HCT116 (cell line): ENCODE data around the gene BCL2L11. TPM values are rescaled to one million over a fixed set of nuclear protein-coding genes. Genes with fewer than 3 reads are reported as not detected.

ENCODE experiments used
- ATAC-seq: fragments of 200-7000 bp; cut with Tn5 transposase; 2 replicates; pipeline ENCODE4 v1.9.1; 2020; ENCODE audit warnings: mild to moderate bottlenecking, moderate library complexity
- BruUV-seq: library from RNA; stranded (reverse); fragments of 400-500 nt; replicated peaks from 2 replicates; lab custom pipeline; 2021; lab: Mats Ljungman, UMichigan
- CTCF ChIA-PET: fragments of 300-600 bp; sonication (Branson Sonifier 250); formaldehyde crosslinking; loops from one replicate; lab custom pipeline; 2021; ENCODE audit warnings: antibody characterized with exemption; lab: Charles Lee
- POLR2A ChIA-PET: fragments of 300-600, 350-600 bp; sonication (Branson Sonifier 250); formaldehyde crosslinking; loops from one replicate; lab custom pipeline; 2021; ENCODE audit warnings: antibody characterized with exemption; lab: Charles Lee
- RAD21 ChIA-PET, 2 experiments: fragments of 300-600 bp; sonication (Branson Sonifier 250); formaldehyde crosslinking; loops; one replicate each; lab custom pipeline; 2023; ENCODE audit warnings: low total read pairs in 2 of 2; ENCODE audit not compliant: uncharacterized antibody in 2 of 2, unreplicated experiment in 2 of 2, low non-redundant PET in 1 of 2; lab: Charles Lee
- DNase-seq: peaks from one replicate; pipeline ENCODE4 v3.0.0-alpha.2; 2010; ENCODE audit warnings: low read depth, low spot score
- H2AFZ ChIP-seq: fragments of 200-600 bp; shearing (Covaris generic), sonication (generic); 2 replicates; pipeline ENCODE4 v1.6.1; 2017; ENCODE audit warnings: low read depth, mixed run types, mixed read lengths, antibody characterized with exemption, low read length; ENCODE audit not compliant: poor library complexity, severe bottlenecking
- H3K27ac ChIP-seq: 2 replicates; pipeline ENCODE4 v1.5.1; 2012; ENCODE audit warnings: low read depth, low read length
- H3K27me3 ChIP-seq: fragments of 200-600 bp; sonication (generic); 2 replicates; pipeline ENCODE4 v1.6.1; 2016; ENCODE audit warnings: mixed run types, low read length, mixed read lengths; ENCODE audit not compliant: insufficient read depth
- H3K36me3 ChIP-seq, 2 experiments: fragments of 200-500 bp in 1 of 2; fragments of 200-600 bp in 1 of 2; sonication (Bioruptor generic) in 1 of 2; sonication (generic) in 1 of 2; 2 replicates each; pipeline versions ENCODE4 v1.5.1 to v1.6.1; 2014 to 2016; ENCODE audit warnings: low read length in 2 of 2, inconsistent platforms in 1 of 2, mixed read lengths in 1 of 2, mixed run types in 1 of 2; ENCODE audit not compliant: insufficient read depth in 2 of 2, control insufficient read depth in 1 of 2
- H3K4me1 ChIP-seq, 2 experiments: fragments of 200-600 bp in 1 of 2; sonication (generic) in 1 of 2; 2 replicates each; pipeline versions ENCODE4 v1.5.1 to v1.6.1; 2012 to 2017; ENCODE audit warnings: low read length in 2 of 2, inconsistent platforms in 1 of 2, mild to moderate bottlenecking in 1 of 2, mixed read lengths in 1 of 2, mixed run types in 1 of 2, moderate library complexity in 1 of 2; ENCODE audit not compliant: insufficient read depth in 2 of 2, control insufficient read depth in 1 of 2
- H3K4me2 ChIP-seq: fragments of 200-600 bp; sonication (generic); 2 replicates; pipeline ENCODE4 v1.6.1; 2017; ENCODE audit warnings: mixed run types, low read length, mixed read lengths
- H3K4me3 ChIP-seq, 2 experiments: fragments of 200-600 bp in 1 of 2; sonication (generic) in 1 of 2; replicated peaks in 1 of 2; 2 replicates each; pipeline ENCODE4 v1.5.1; 2011 to 2016; ENCODE audit warnings: low read length in 2 of 2, control low read depth in 1 of 2, low read depth in 1 of 2, mild to moderate bottlenecking in 1 of 2, mixed read lengths in 1 of 2, mixed run types in 1 of 2
- H3K79me2 ChIP-seq: fragments of 200-600 bp; sonication (generic); 2 replicates; pipeline ENCODE4 v1.6.1; 2017; ENCODE audit warnings: mild to moderate bottlenecking, mixed run types, low read length, moderate library complexity, mixed read lengths; ENCODE audit not compliant: insufficient read depth
- H3K9ac ChIP-seq: fragments of 200-600 bp; sonication (generic); 2 replicates; pipeline ENCODE4 v1.6.1; 2016; ENCODE audit warnings: low read length, mixed read lengths
- H3K9me2 ChIP-seq: fragments of 200-600 bp; sonication (generic), shearing (Covaris generic); 2 replicates; pipeline ENCODE4 v1.6.1; 2017; ENCODE audit warnings: mixed run types, mild to moderate bottlenecking, moderate library complexity; ENCODE audit not compliant: insufficient read depth
- H3K9me3 ChIP-seq, 2 experiments: fragments of 200-500 bp in 1 of 2; fragments of 200-600 bp in 1 of 2; sonication (Bioruptor generic) in 1 of 2; sonication (generic) in 1 of 2; 2 replicates each; pipeline ENCODE4 v1.6.1; 2014 to 2017; ENCODE audit warnings: low read length in 2 of 2, mixed read lengths in 2 of 2, inconsistent platforms in 1 of 2, low read depth in 1 of 2, mild to moderate bottlenecking in 1 of 2, mixed run types in 1 of 2, moderate library complexity in 1 of 2; ENCODE audit not compliant: control insufficient read depth in 1 of 2, insufficient read depth in 1 of 2
- H4K20me1 ChIP-seq: fragments of 200-600 bp; sonication (generic), shearing (Covaris generic); 2 replicates; pipeline ENCODE4 v1.6.1; 2017; ENCODE audit warnings: mixed run types, mild to moderate bottlenecking, moderate library complexity; ENCODE audit not compliant: insufficient read depth
- CBX3 ChIP-seq: IDR thresholded peaks from 2 replicates; pipeline ENCODE4 v1.6.1; 2012; ENCODE audit warnings: low read depth
- CEBPB ChIP-seq: IDR thresholded peaks from 2 replicates; pipeline ENCODE4 v1.6.1; 2012; ENCODE audit warnings: low read depth
- ELF1 ChIP-seq: IDR thresholded peaks from 2 replicates; pipeline ENCODE4 v1.6.1; 2012; ENCODE audit warnings: low read depth, borderline replicate concordance
- EZH2phosphoT487 ChIP-seq: fragments of 200-600 bp; IDR thresholded peaks from 2 replicates; pipeline ENCODE4 v1.6.1; 2018; ENCODE audit warnings: antibody characterized with exemption, borderline replicate concordance
- JUND ChIP-seq: IDR thresholded peaks from 2 replicates; pipeline ENCODE4 v1.6.1; 2012
- POLR2AphosphoS5 ChIP-seq: IDR thresholded peaks from 2 replicates; pipeline ENCODE4 v1.6.1; 2011; ENCODE audit warnings: mild to moderate bottlenecking, low read depth, low read length, moderate library complexity
- SIN3A ChIP-seq: IDR thresholded peaks from 2 replicates; pipeline ENCODE4 v1.6.1; 2012; ENCODE audit warnings: low read depth
- SP1 ChIP-seq: IDR thresholded peaks from 2 replicates; pipeline ENCODE4 v1.6.1; 2012; ENCODE audit warnings: low read depth
- SRF ChIP-seq: IDR thresholded peaks from 2 replicates; pipeline ENCODE4 v1.6.1; 2012; ENCODE audit warnings: low read depth
- YY1 ChIP-seq: IDR thresholded peaks from 2 replicates; pipeline ENCODE4 v1.6.1; 2011; ENCODE audit warnings: low read length, low read depth, moderate library complexity, mild to moderate bottlenecking; ENCODE audit not compliant: insufficient replicate concordance; ENCODE audit errors: extremely low read depth
- ZFX ChIP-seq: fragments of 450-650 bp; IDR thresholded peaks from 2 replicates; pipeline ENCODE4 v1.6.1; 2017
- intact Hi-C: fragments of 100-400 bp; cut with micrococcal nuclease; formaldehyde crosslinking; loops from 2 replicates; pipeline ENCODE4 v1.10.0; 2022
- total RNA-seq: library from RNA; stranded (reverse); gene quantifications from one replicate; pipeline ENCODE4 v1.2.1, GENCODE V29; 2021; ENCODE audit not compliant: unreplicated experiment
- TF ChIP-seq, protein P1 (sequence below): IDR thresholded peaks from 2 replicates; pipeline ENCODE4 v1.6.1; 2011; ENCODE audit warnings: mild to moderate bottlenecking, low read length, moderate library complexity; ENCODE audit not compliant: insufficient replicate concordance; ENCODE audit errors: extremely low read depth
- TF ChIP-seq, protein P2 (sequence below), 3 experiments: fragments of 200-600 bp in 1 of 3; sonication (generic) in 1 of 3; IDR thresholded peaks in 2 of 3; conservative IDR thresholded peaks in 1 of 3; 2 replicates each; pipeline ENCODE4 v1.5.1; 2012 to 2017; ENCODE audit warnings: low read depth in 2 of 3, low read length in 2 of 3, antibody characterized with exemption in 1 of 3, borderline replicate concordance in 1 of 3, control low read depth in 1 of 3, mild to moderate bottlenecking in 1 of 3, mixed read lengths in 1 of 3, mixed run types in 1 of 3, moderate library complexity in 1 of 3; ENCODE audit not compliant: insufficient read depth in 1 of 3
- TF ChIP-seq, protein P3 (sequence below): IDR thresholded peaks from 2 replicates; pipeline ENCODE4 v1.6.1; 2012

Gene BCL2L11
- total RNA-seq, 1 experiment from 2014 or later = 17.8 TPM

DNA sequence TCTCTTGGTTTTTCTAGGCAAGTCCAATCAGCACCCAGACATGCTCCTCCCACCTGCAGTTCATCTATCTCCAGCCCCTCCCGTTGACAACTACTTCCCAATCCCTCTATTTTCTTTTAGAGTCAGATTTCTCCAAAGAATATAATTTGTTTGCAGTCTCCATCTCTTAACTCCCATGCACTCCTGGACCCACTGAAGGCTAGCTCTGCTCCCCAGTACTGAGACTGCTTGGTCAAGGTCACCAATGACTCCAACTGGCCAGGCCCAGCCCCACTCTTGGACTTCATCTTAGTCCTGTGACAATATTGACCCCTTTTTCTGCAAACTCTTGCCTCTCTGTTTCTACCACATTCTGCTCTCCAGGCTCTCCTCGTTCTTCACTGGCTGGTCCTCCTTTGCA is 62.0 kb downstream of the BCL2L11 start:
- Histone ChIP-seq H2AFZ (no peak overlapping the region), H3K4me2 (no peak overlapping the region), H3K4me1 (peaks cover 8 to 9% of the 10 kb centered on the region in 2 experiments; a peak in 3 of 4 replicates), H3K79me2 (no peaks in the 10 kb centered on the region), H3K27me3 (no peaks in the 10 kb centered on the region), H3K9ac (no peak overlapping the region)
- DNase-seq (no peak), ATAC-seq (no peak)
- CTCF ChIA-PET = no interaction called here
- no TSS peak for BruUV-seq
- TF ChIP-seq, protein P1, sequence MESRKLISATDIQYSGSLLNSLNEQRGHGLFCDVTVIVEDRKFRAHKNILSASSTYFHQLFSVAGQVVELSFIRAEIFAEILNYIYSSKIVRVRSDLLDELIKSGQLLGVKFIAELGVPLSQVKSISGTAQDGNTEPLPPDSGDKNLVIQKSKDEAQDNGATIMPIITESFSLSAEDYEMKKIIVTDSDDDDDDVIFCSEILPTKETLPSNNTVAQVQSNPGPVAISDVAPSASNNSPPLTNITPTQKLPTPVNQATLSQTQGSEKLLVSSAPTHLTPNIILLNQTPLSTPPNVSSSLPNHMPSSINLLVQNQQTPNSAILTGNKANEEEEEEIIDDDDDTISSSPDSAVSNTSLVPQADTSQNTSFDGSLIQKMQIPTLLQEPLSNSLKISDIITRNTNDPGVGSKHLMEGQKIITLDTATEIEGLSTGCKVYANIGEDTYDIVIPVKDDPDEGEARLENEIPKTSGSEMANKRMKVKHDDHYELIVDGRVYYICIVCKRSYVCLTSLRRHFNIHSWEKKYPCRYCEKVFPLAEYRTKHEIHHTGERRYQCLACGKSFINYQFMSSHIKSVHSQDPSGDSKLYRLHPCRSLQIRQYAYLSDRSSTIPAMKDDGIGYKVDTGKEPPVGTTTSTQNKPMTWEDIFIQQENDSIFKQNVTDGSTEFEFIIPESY = no peak
- TF ChIP-seq ZFX = no peak
- TF ChIP-seq ELF1 = no peak
- no peak for TF ChIP-seq JUND
- no peak for TF ChIP-seq YY1
- no peak for TF ChIP-seq CBX3
- TF ChIP-seq SIN3A = no peak
- no peak for TF ChIP-seq SP1
- TF ChIP-seq POLR2AphosphoS5 = no peak
- no peak for TF ChIP-seq CEBPB
- no peak for TF ChIP-seq SRF
- TF ChIP-seq, protein P2, sequence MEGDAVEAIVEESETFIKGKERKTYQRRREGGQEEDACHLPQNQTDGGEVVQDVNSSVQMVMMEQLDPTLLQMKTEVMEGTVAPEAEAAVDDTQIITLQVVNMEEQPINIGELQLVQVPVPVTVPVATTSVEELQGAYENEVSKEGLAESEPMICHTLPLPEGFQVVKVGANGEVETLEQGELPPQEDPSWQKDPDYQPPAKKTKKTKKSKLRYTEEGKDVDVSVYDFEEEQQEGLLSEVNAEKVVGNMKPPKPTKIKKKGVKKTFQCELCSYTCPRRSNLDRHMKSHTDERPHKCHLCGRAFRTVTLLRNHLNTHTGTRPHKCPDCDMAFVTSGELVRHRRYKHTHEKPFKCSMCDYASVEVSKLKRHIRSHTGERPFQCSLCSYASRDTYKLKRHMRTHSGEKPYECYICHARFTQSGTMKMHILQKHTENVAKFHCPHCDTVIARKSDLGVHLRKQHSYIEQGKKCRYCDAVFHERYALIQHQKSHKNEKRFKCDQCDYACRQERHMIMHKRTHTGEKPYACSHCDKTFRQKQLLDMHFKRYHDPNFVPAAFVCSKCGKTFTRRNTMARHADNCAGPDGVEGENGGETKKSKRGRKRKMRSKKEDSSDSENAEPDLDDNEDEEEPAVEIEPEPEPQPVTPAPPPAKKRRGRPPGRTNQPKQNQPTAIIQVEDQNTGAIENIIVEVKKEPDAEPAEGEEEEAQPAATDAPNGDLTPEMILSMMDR (IDR thresholded peaks at IDR 0.05 in 2 of 3, conservative IDR thresholded peaks at IDR 0.05 in 1 of 3; ENCODE audit: borderline replicate concordance in 1 of 3, insufficient read depth in 1 of 3, low read depth in 2 of 3, low read length in 2 of 3) = no peak
- no peak for TF ChIP-seq EZH2phosphoT487
- TF ChIP-seq, protein P3, sequence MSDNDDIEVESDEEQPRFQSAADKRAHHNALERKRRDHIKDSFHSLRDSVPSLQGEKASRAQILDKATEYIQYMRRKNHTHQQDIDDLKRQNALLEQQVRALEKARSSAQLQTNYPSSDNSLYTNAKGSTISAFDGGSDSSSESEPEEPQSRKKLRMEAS = no peak
- TF ChIP-seq, all 23 proteins: peak for 0
- H3K9me3 ChIP-seq = no peaks in the 10 kb centered on the region
- H3K9me2 ChIP-seq = no peaks in the 10 kb centered on the region
- H3K27ac ChIP-seq = no peak overlapping the region
- no peaks in the 10 kb centered on the region for H4K20me1 ChIP-seq
- intact Hi-C loops = no loop called here
- H3K4me3 ChIP-seq = no peak overlapping the region
- H3K36me3 ChIP-seq = no peaks in the 10 kb centered on the region
- ChIA-PET RAD21 (no interaction called here), POLR2A (no interaction called here)
